ENCODE measurements around the gene PDE3B. TPM values are rescaled to one million over a fixed set of nuclear protein-coding genes. Genes with fewer than 3 reads are reported as not detected.

Gene PDE3B
- total and polyA plus RNA-seq, 9 of the 15 experiments (the other 6 are each of a cell fraction or from before 2014, with no cell fraction given) = 2.3 to 22.5 (median 12.2) TPM

GRCh38 chr11:14891143-14892035 is 247.8 kb downstream of the PDE3B start (continued):
- TF ChIP-seq SRSF9 (IDR thresholded peaks at IDR 0.05; ENCODE audit: borderline replicate concordance, low read depth, low read length) (no peak), MIER1 (IDR thresholded peaks at IDR 0.05; ENCODE audit: low read depth) (no peak), ZNF436 (CRISPR knock-in tag; IDR thresholded peaks at IDR 0.05) (no peak), CTBP1 (IDR thresholded peaks at IDR 0.05; ENCODE audit: borderline replicate concordance) (no peak; the same call in 1 of the 2 replicates), ZNF740 (CRISPR knock-in tag; IDR thresholded peaks at IDR 0.05) (peak; percentile 55; the same call in 1 of the 2 replicates), ZNF740 (tag; IDR thresholded peaks at IDR 0.05) (no peak), SMARCA5 (IDR thresholded peaks at IDR 0.05) (no peak), ATF2 (CRISPR knock-in tag; IDR thresholded peaks at IDR 0.05) (no peak), BACH1 (tag; IDR thresholded peaks at IDR 0.05) (no peak), EWSR1 (IDR thresholded peaks at IDR 0.05; ENCODE audit: borderline replicate concordance, low read depth, partially characterized antibody) (no peak), VEZF1 (CRISPR knock-in tag; IDR thresholded peaks at IDR 0.05) (peak; percentile 97), E2F4 (CRISPR knock-in tag; IDR thresholded peaks at IDR 0.05; ENCODE audit: low read depth) (peak; percentile 76; the same call in 1 of the 2 replicates), HBP1 (CRISPR knock-in tag; IDR thresholded peaks at IDR 0.05) (no peak), U2AF2 (optimal IDR thresholded peaks at IDR 0.05; ENCODE audit: low read depth, low read length) (no peak), TRIM24 (IDR thresholded peaks at IDR 0.05) (peak in 1 of 2 experiments; percentile 78; a peak in 2 of 4 replicates), KDM4B (IDR thresholded peaks at IDR 0.05; ENCODE audit: borderline replicate concordance in 2 of 2, low read depth in 1 of 2) (peak in 1 of 2 experiments; percentile 82; a peak in 2 of 4 replicates), FOXJ3 (CRISPR knock-in tag; IDR thresholded peaks at IDR 0.05) (no peak), STAT5A (IDR thresholded peaks at IDR 0.05; ENCODE audit: borderline replicate concordance, low read length) (no peak; the same call in 1 of the 2 replicates), TFAP4 (CRISPR knock-in tag; IDR thresholded peaks at IDR 0.05; ENCODE audit: borderline replicate concordance) (peak; percentile 76)

Measured in K562 (cell line).